Pancreas (tissue), 10 donors: ENCODE data around the gene KCNMA1. TPM values are rescaled to one million over a fixed set of nuclear protein-coding genes. Genes with fewer than 3 reads are reported as not detected.
A peak's percentile ranks its signal among the peaks of the same experiment; 100 is the strongest.

Source experiments
- ATAC-seq, 4 donors: fragments of 200-7000 bp; cut with Tn5 transposase; one replicate each; pipeline versions ENCODE4 v1.8.0 to v1.9.1; 2020; ENCODE audit warnings: mild to moderate bottlenecking in 4 of 4, moderate library complexity in 4 of 4
- DNase-seq, 6 donors: peaks; one replicate each; pipeline ENCODE4 v3.0.0-alpha.2; 2020
- FAIRE-seq: peaks from 2 replicates; lab custom pipeline; 2012; peaks lifted over from hg19 to GRCh38; lab: Jason Lieb, UNC
- H3K27ac ChIP-seq, 4 donors: fragments of 200-600 bp; sonication (generic); 1 replicate in 3 of 4; 2 replicates in 1 of 4; pipeline versions ENCODE4 v1.5.0 to v1.8.0; 2020
- H3K27me3 ChIP-seq, 4 donors: fragments of 200-600 bp; one replicate each; pipeline ENCODE4 v1.8.0; 2021
- H3K36me3 ChIP-seq, 3 donors: fragments of 200-600 bp; sonication (generic) in 1 of 3; one replicate each; pipeline versions ENCODE4 v1.5.0 to v1.8.0; 2020 to 2021
- H3K4me1 ChIP-seq, 3 donors: fragments of 200-600 bp; one replicate each; pipeline ENCODE4 v1.8.0; 2021
- H3K4me3 ChIP-seq, 4 donors: fragments of 200-600 bp; sonication (generic) in 2 of 4; one replicate each; pipeline versions ENCODE4 v1.5.0 to v1.8.0; 2020 to 2021
- H3K9me3 ChIP-seq, 4 donors: fragments of 200-600 bp; one replicate each; pipeline ENCODE4 v1.8.0; 2021
- CTCF ChIP-seq, 4 donors: fragments of 200-600 bp; sonication (generic) in 3 of 4; IDR thresholded peaks; one replicate each; pipeline versions ENCODE4 v1.5.0 to v1.8.0; 2021; ENCODE audit warnings: antibody characterized with exemption in 4 of 4
- WGBS, 2 donors: extraction: QIAGEN DNeasy Blood & Tissue Kit; methylation state at CpG; one replicate each; pipeline ENCODE4 v1.1.7; 2013; 5-methylcytosine and 5-hydroxymethylcytosine counted together
- intact Hi-C, 3 donors: fragments of 100-400 bp; cut with DNase I; formaldehyde crosslinking; loops; one replicate each; pipeline versions ENCODE4 v1.11.1 to v1.14.2; 2022
- polyA plus RNA-seq, 2 donors: library from polyadenylated mRNA; stranded (reverse); fragments of 200-250 nt; gene quantifications; one replicate each; pipeline ENCODE4 v1.2.3, GENCODE V29; 2013
- total RNA-seq, 6 donors: library from RNA; stranded (reverse); fragmentation: NEBNext Ultra II Directional in 4 of 6; extraction: Animal tissue kit (Norgen Biotek cat#: 25700) in 4 of 6; gene quantifications; one replicate each; pipeline versions ENCODE4 v1.2.1 to v1.2.4, GENCODE V29; 2021 to 2023
- donor health status: healthy with polysubstance abuse.
- donor health status: DM: no; HTN: no; CAD: no; lungs with moderate emphysema.
- donor health status: DM: no; HTN: no; CAD: no.
- donor health status: control.
- donor health status: control.
- donor health status: Bipolar disorder and iron deficiency.
- donor health status: DM: yes; HTN: yes; CAD: no.
- donor health status: DM: no; HTN: no; CAD: no.
- donor health status: DM: no; HTN: no; CAD: no.
- donor health status: DM: yes; HTN: yes; CAD: no.

KCNMA1 gene
- total and polyA plus RNA-seq, 8 donors = 3.5 to 19.4 (median 9.3) TPM

DNA sequence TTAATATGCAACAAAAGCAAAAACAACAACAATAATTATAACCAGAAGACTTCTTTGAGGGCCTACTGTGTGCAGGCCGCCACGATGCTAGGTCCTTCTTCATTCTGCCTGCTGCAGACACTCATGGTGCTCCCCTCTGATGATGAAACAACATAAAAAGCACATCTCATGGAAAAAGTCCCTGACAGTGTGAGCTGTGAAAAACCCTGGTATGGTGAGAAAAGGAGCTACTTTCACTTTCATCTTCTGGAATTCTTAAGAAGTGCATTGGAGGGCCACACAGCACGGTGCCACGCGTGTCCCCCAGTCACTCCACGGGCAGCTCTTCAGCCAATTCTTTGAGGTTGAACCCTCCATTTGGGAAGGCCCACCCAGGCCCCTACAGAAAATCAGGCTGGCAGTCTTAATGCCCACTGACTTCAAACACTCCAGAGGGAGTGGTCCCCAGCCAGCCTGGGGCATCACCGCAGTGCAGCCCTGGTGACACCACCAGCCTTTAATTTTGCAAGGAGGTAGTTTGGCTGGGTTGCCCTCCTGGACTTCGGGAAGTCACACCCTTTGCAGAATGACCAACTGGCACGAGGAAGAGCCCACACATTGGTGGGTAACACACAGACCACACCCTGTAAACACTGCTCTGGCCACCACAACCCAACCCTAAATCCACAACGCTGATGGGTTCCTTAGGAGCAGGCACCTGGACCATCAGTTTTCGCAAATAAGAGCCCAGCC, 7.7 kb downstream of the KCNMA1 start:
- no peak for DNase-seq
- H3K4me1 ChIP-seq = no peaks in the 10 kb centered on the region
- no peaks in the 10 kb centered on the region for H3K27me3 ChIP-seq
- H3K4me3 ChIP-seq = no peak overlapping the region
- intact Hi-C loops = no loop called here
- H3K36me3 ChIP-seq = no peaks in the 10 kb centered on the region
- no peak for FAIRE-seq
- no peak for TF ChIP-seq CTCF (IDR thresholded peaks at IDR 0.05)
- no peaks in the 10 kb centered on the region for H3K9me3 ChIP-seq
- no peak overlapping the region for H3K27ac ChIP-seq
- WGBS, 2 donors = 83 to 85% methylated on average over 11 of the region's 11 CpGs
- ATAC-seq = peak in 1 of 4 donors; percentile 26

GRCh38 chr10:77628906-77629730, 8.5 kb downstream of the KCNMA1 start:
- Histone ChIP-seq H3K4me3 (no peak overlapping the region), H3K9me3 (no peaks in the 10 kb centered on the region), H3K36me3 (no peaks in the 10 kb centered on the region), H3K4me1 (no peaks in the 10 kb centered on the region), H3K27ac (no peak overlapping the region), H3K27me3 (no peaks in the 10 kb centered on the region)
- ATAC-seq (no peak), DNase-seq (no peak), FAIRE-seq (no peak)
- no peak for TF ChIP-seq CTCF (IDR thresholded peaks at IDR 0.05)
- intact Hi-C loops = no loop called here
- 91 to 92% methylated on average over 8 of the region's 8 CpGs for WGBS, 2 donors

DNA sequence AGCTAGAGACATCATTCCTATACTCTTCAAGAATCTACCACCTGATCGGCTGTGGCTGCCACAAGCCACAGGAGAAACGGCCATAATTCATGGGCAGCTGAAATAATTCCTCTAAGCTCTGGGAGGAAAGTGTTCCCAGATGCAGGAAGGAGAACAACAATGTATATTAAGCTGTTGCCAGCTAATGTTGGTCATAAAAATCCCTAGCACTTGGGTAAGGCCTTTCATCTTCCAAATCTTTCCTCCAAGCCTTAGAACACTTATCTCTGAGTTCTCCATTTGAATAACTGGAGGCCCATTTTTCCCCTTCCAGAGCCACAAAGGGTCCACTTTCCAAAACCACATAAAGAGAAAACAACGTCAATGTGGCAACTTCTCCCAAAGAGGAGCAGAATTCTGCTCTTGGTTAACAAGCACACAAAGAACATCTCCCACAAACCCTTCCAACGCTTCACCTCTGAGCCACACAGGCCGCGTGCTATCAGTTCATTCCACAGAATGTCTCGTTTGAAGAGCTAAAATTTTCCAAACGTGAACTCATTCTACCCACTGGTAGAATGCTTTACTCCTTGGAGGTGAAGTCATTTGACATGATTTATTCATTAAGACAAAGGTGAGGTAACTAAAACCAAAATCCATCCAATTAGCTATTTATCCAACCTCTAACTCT, 11.2 kb downstream of the KCNMA1 start:
- intact Hi-C loops = no loop called here
- H3K9me3 ChIP-seq = no peaks in the 10 kb centered on the region
- DNase-seq (no peak), ATAC-seq (no peak), FAIRE-seq (no peak)
- 82 to 87% methylated on average over 8 of the region's 8 CpGs for WGBS, 2 donors
- TF ChIP-seq CTCF (IDR thresholded peaks at IDR 0.05) = no peak
- no peak overlapping the region for H3K27ac ChIP-seq
- no peaks in the 10 kb centered on the region for H3K4me1 ChIP-seq
- no peaks in the 10 kb centered on the region for H3K36me3 ChIP-seq
- no peaks in the 10 kb centered on the region for H3K27me3 ChIP-seq
- no peak overlapping the region for H3K4me3 ChIP-seq

GRCh38 chr10:77625379-77625778, 12.2 kb downstream of the KCNMA1 start:
- 82 to 95% methylated on average over 3 of the region's 3 CpGs for WGBS, 2 donors
- ATAC-seq = peak in 1 of 4 donors; percentile 40
- no peaks in the 10 kb centered on the region for H3K27me3 ChIP-seq
- no peaks in the 10 kb centered on the region for H3K4me1 ChIP-seq
- no peaks in the 10 kb centered on the region for H3K36me3 ChIP-seq
- no peak overlapping the region for H3K4me3 ChIP-seq
- H3K9me3 ChIP-seq = no peaks in the 10 kb centered on the region
- DNase-seq = no peak
- H3K27ac ChIP-seq = no peak overlapping the region
- no peak for TF ChIP-seq CTCF (IDR thresholded peaks at IDR 0.05)
- intact Hi-C loops = no loop called here
- no peak for FAIRE-seq
